CD4-positive, CD25-positive, alpha-beta regulatory T cell (primary cell): ENCODE data around the gene UBTD2. TPM values are rescaled to one million over a fixed set of nuclear protein-coding genes. Genes with fewer than 3 reads are reported as not detected.

Experiments used
- ATAC-seq, 2 donors: fragments of 150-1000 bp; cut with Tn5 transposase; one replicate each; pipeline ENCODE4 v1.10.0; 2021; ENCODE audit warnings: low read depth in 2 of 2, moderate number of reproducible peaks in 2 of 2, moderate library complexity in 1 of 2
- DNase-seq, 3 donors: peaks; one replicate each; pipeline versions ENCODE4 v3.0.0 to v3.0.0-alpha.2; 2012 to 2022; ENCODE audit warnings: mixed read lengths in 1 of 3
- H3K27ac ChIP-seq: one replicate; pipeline ENCODE4 v1.7.0; 2013; ENCODE audit warnings: mild to moderate bottlenecking, low read length; ENCODE audit not compliant: insufficient read depth, poor library complexity, severe bottlenecking
- H3K27me3 ChIP-seq: one replicate; pipeline ENCODE4 v1.7.0; 2013; ENCODE audit warnings: low read length; ENCODE audit not compliant: control insufficient read depth, insufficient read depth
- H3K36me3 ChIP-seq: one replicate; pipeline ENCODE4 v1.7.0; 2013; ENCODE audit warnings: mild to moderate bottlenecking, low read length, moderate library complexity; ENCODE audit not compliant: control insufficient read depth, insufficient read depth
- H3K4me1 ChIP-seq: 2 replicates; pipeline ENCODE4 v1.7.0; 2013; ENCODE audit warnings: mild to moderate bottlenecking, low read length; ENCODE audit not compliant: insufficient read depth, control insufficient read depth, poor library complexity, severe bottlenecking
- H3K4me3 ChIP-seq: one replicate; pipeline ENCODE4 v1.7.0; 2013; ENCODE audit warnings: low read depth, mild to moderate bottlenecking, low read length, moderate library complexity
- H3K9me3 ChIP-seq, 2 experiments: 1 replicate in 1 of 2; 2 replicates in 1 of 2; pipeline ENCODE4 v1.7.0; 2013; ENCODE audit warnings: low read length in 2 of 2, mild to moderate bottlenecking in 1 of 2, moderate library complexity in 1 of 2; ENCODE audit not compliant: control insufficient read depth in 2 of 2
- H3K27ac Mint-ChIP-seq, 3 donors: one replicate each; pipeline ENCODE4 v1.8.0; 2020 to 2022; ENCODE audit warnings: mild to moderate bottlenecking in 3 of 3, mixed read lengths in 3 of 3, moderate library complexity in 2 of 3
- H3K27me3 Mint-ChIP-seq: one replicate; pipeline ENCODE4 v1.8.0; 2022; ENCODE audit warnings: mild to moderate bottlenecking, mixed read lengths
- H3K36me3 Mint-ChIP-seq: one replicate; pipeline ENCODE4 v1.8.0; 2020; ENCODE audit warnings: mixed read lengths
- H3K4me1 Mint-ChIP-seq, 4 donors: one replicate each; pipeline ENCODE4 v1.8.0; 2020 to 2022; ENCODE audit warnings: mixed read lengths in 4 of 4, mild to moderate bottlenecking in 1 of 4
- H3K4me3 Mint-ChIP-seq, 4 donors: one replicate each; pipeline ENCODE4 v1.8.0; 2020 to 2022; ENCODE audit warnings: mild to moderate bottlenecking in 4 of 4, mixed read lengths in 4 of 4, moderate library complexity in 3 of 4
- H3K9me3 Mint-ChIP-seq, 7 donors: one replicate each; pipeline ENCODE4 v1.8.0; 2020 to 2022; ENCODE audit warnings: mixed read lengths in 7 of 7, mild to moderate bottlenecking in 3 of 7, moderate library complexity in 2 of 7
- polyA plus RNA-seq, 4 donors: library from polyadenylated mRNA; unstranded; fragments of 300-500 nt; fragmentation: Illumina TruSeq; gene quantifications; one replicate each; pipeline ENCODE4 v1.2.3, GENCODE V29; 2021
- total RNA-seq: library from RNA; stranded (reverse); gene quantifications from one replicate; pipeline ENCODE4 v1.2.3, GENCODE V29; 2022

Gene UBTD2
- total and polyA plus RNA-seq, 5 donors from 2014 or later, result 2.9 to 3.9 (median 3.4) TPM

DNA sequence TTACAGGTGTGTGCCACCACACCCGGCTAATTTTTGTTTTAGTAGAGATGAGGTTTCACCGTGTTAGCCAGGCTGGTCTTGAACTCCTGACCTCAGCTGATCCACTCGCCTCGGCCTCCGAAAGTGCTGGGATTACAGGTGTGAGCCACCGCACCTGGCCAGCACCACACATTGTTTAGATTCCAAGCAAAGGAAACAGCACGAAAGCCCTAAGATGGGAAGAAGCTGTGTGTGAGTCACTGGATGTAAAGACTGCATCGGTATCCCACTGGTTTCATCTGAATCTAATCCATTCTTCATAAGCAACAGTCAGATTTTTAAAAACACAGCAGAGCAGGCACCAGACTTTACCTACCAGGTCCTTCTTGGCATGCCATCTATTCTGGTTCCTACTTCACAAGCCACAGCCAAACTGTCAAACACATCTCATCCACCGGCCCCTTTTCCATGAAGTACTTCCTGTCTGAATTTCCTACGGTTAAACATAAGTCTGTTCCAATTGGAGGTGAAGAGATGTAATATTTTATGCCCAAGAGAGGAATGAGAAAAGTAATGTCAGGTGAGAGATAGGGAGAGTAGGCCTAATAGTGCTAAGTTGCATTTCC is 17.4 kb downstream of the UBTD2 start:
- Histone ChIP-seq H3K27me3 (no peaks in the 10 kb centered on the region), H3K27ac (no peak overlapping the region), H3K36me3 (no peaks in the 10 kb centered on the region), H3K9me3 (no peaks in the 10 kb centered on the region), H3K4me3 (no peak overlapping the region), H3K4me1 (no peaks in the 10 kb centered on the region)
- DNase-seq (no peak), ATAC-seq (no peak)
- peaks cover 7% of the 10 kb centered on the region for H3K36me3 Mint-ChIP-seq
- H3K27me3 Mint-ChIP-seq, result no peaks in the 10 kb centered on the region
- no peaks in the 10 kb centered on the region for H3K9me3 Mint-ChIP-seq
- no peak overlapping the region for H3K27ac Mint-ChIP-seq
- peaks cover 11 to 19% (median 17%) of the 10 kb centered on the region in 4 donors for H3K4me1 Mint-ChIP-seq
- no peak overlapping the region for H3K4me3 Mint-ChIP-seq

DNA sequence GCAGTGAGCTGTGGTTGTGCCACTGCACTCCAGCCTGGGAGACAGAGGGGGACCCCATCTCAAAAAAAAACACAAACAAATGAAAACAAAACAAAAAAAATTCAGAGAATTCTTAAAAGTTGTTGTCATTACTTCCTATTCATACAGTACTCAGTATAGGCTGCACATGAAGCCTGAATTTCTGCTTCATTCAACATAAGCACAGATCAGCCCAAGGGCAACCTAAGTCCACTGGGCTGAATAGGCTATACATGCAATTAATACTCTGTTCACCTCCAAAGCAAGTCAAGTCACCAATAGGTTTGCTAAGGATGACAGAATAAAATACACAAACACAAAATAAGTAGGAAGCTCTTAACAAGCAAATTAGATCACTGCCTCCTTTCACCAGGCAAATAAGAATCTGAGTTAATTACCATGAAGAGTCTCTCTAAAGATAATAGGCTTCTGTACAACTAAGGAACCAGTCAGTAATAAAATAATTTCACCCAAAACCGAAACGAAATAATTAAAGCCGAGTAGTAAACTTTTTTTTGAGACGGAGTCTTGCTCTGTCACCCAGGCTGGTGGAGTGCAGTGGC is 18.7 kb downstream of the UBTD2 start:
- Mint-ChIP-seq H3K36me3 (peaks cover 14% of the 10 kb centered on the region), H3K4me1 (peaks cover 11 to 21% (median 18%) of the 10 kb centered on the region in 4 donors), H3K27me3 (no peaks in the 10 kb centered on the region), H3K4me3 (no peak overlapping the region), H3K27ac (no peak overlapping the region), H3K9me3 (peaks cover 0 to 2% (median 0%) of the 10 kb centered on the region in 7 donors)
- Histone ChIP-seq H3K27ac (no peak overlapping the region), H3K27me3 (no peaks in the 10 kb centered on the region), H3K9me3 (no peaks in the 10 kb centered on the region), H3K36me3 (no peaks in the 10 kb centered on the region), H3K4me1 (no peaks in the 10 kb centered on the region), H3K4me3 (no peak overlapping the region)
- DNase-seq (no peak), ATAC-seq (no peak)

DNA sequence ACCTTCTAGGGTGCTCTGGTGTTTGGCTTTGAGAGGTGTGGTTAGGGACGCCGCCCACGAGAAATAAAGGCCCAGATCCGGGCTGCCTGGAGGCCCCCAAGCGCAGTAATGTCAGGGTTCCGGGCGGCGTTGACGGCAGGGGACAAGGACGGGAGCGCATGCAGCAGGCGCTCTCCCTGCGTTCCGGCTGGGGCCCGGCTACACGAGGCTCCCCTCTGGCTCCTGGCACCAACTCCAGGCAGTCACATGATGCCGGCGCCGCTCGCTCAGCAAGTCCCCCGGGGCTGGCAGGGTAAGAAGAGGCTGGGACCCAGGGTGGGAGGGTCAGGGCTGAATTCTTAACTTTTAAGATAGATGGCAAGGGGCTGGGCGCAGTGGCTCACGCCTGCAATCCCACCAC is 28.1 kb downstream of the UBTD2 start:
- peaks cover 18% of the 10 kb centered on the region for H3K36me3 Mint-ChIP-seq

DNA sequence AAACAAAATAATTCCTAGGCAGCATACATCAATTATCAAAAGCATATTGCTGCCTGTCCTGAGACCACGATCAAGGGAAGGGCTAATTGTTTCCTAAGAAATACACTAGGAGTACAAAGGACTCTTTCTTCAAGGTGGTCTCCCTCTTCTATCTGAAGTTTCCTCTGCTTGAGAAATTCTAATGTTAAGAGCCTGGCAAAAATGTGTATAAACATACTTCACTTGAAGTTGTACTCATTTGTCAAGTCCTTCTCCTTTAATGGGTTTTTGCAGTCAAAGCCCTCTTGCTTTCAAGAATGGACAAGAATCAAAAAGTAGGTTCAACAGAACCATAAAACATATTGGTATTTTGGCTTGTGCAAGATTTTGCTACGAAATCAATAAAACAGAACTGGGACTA is 31.1 kb downstream of the UBTD2 start:
- Mint-ChIP-seq H3K9me3 (peaks cover 2 to 26% (median 9%) of the 10 kb centered on the region in 7 donors), H3K27ac (no peak overlapping the region), H3K4me3 (no peak overlapping the region), H3K36me3 (peaks cover 19% of the 10 kb centered on the region), H3K27me3 (no peaks in the 10 kb centered on the region), H3K4me1 (peaks cover 0 to 5% (median 1%) of the 10 kb centered on the region in 4 donors)
- Histone ChIP-seq H3K4me3 (no peak overlapping the region), H3K4me1 (no peaks in the 10 kb centered on the region), H3K36me3 (no peaks in the 10 kb centered on the region), H3K27ac (no peak overlapping the region), H3K9me3 (peaks cover 4 to 21% of the 10 kb centered on the region in 2 experiments), H3K27me3 (no peaks in the 10 kb centered on the region)
- ATAC-seq, result no peak
- no peak for DNase-seq

More for the DNA sequence above, 28.1 kb downstream of the UBTD2 start:
- Histone ChIP-seq H3K9me3 (peaks cover 4 to 21% of the 10 kb centered on the region in 2 experiments), H3K27ac (no peak overlapping the region), H3K4me3 (no peak overlapping the region), H3K36me3 (no peaks in the 10 kb centered on the region), H3K27me3 (no peaks in the 10 kb centered on the region), H3K4me1 (no peaks in the 10 kb centered on the region)
- H3K4me3 Mint-ChIP-seq, result no peak overlapping the region
- ATAC-seq, result no peak
- H3K27ac Mint-ChIP-seq, result no peak overlapping the region
- peaks cover 0 to 27% (median 8%) of the 10 kb centered on the region in 7 donors for H3K9me3 Mint-ChIP-seq
- H3K27me3 Mint-ChIP-seq, result no peaks in the 10 kb centered on the region
- DNase-seq, result no peak
- H3K4me1 Mint-ChIP-seq, result peaks cover 0 to 2% (median 0%) of the 10 kb centered on the region in 4 donors

DNA sequence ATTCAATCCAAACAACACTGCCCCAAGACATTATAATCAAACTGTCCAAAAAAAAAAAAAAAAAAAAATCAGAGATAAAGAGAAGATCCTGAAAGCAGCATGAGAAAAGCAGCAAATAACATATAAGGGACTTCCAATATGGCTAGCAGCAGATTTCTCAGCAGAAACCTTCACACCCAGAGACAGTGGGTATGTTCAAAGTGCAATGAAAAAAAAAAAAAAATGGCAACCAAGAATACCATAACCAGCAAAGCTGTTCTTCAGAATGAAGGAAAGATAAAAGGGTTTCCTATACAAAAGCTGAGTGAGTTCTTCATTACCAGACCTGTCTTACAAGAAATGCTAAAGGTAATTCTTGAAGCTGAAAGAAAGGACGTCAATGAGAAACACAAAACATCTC is 32.1 kb downstream of the UBTD2 start:
- Mint-ChIP-seq H3K9me3 (peaks cover 0 to 26% (median 12%) of the 10 kb centered on the region in 7 donors), H3K4me3 (no peak overlapping the region), H3K36me3 (peaks cover 20% of the 10 kb centered on the region), H3K4me1 (peaks cover 0 to 8% (median 4%) of the 10 kb centered on the region in 4 donors), H3K27ac (no peak overlapping the region), H3K27me3 (no peaks in the 10 kb centered on the region)
- DNase-seq (no peak), ATAC-seq (no peak)
- Histone ChIP-seq H3K27ac (no peak overlapping the region), H3K36me3 (no peaks in the 10 kb centered on the region), H3K4me3 (no peak overlapping the region), H3K4me1 (no peaks in the 10 kb centered on the region), H3K9me3 (peaks cover 4 to 21% of the 10 kb centered on the region in 2 experiments), H3K27me3 (no peaks in the 10 kb centered on the region)

DNA sequence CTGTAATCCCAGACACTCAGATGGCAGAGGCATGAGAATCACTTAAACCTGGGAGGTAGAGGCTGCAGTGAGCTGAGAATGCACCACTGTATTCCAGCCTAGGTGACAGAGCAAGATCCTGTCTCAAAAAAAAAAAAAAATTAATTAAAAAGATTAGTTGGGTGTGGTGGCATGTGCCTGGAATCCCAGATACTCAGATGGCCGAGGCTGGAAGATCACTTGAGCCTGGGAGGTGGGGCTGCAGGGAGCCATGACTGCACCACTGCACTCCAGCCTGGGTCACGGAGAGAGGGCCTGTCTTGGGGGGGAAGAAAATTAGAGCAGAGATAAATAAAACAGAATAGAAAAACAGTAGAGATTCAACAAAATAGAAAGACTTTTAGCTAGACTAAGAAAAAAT is 34.9 kb downstream of the UBTD2 start:
- ATAC-seq (no peak), DNase-seq (no peak)
- peaks cover 4 to 21% of the 10 kb centered on the region in 2 experiments for H3K9me3 ChIP-seq
- Mint-ChIP-seq H3K9me3 (peaks cover 0 to 20% (median 12%) of the 10 kb centered on the region in 7 donors), H3K4me1 (peaks cover 0 to 8% (median 4%) of the 10 kb centered on the region in 4 donors), H3K27ac (no peak overlapping the region), H3K4me3 (peak overlapping the region in 1 of 4 donors; percentile 51), H3K36me3 (peaks cover 26% of the 10 kb centered on the region), H3K27me3 (no peaks in the 10 kb centered on the region)
- no peaks in the 10 kb centered on the region for H3K36me3 ChIP-seq
- no peak overlapping the region for H3K27ac ChIP-seq
- H3K4me3 ChIP-seq, result no peak overlapping the region
- no peaks in the 10 kb centered on the region for H3K27me3 ChIP-seq
- no peaks in the 10 kb centered on the region for H3K4me1 ChIP-seq

DNA sequence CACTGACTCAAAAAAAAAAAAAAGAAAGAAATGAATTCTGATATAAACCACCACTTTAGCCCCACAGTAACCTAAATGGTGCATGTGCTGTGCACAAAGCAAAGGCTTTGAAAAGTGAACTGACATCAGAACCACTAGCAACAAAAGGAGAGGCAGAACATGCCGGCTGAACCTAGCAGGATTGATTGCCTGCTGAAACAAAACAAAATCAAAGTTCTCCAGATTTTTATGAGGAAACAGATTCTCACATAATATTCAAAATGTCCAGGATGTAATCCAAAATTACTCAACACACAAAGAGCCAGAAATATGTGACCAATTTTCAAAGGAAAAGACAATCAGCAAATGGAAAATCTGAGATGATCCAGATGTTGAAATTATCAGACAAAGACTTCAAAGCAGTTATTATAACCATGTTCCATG is 37.9 kb downstream of the UBTD2 start:
- no peak overlapping the region for H3K4me3 Mint-ChIP-seq
- Histone ChIP-seq H3K4me3 (no peak overlapping the region), H3K27me3 (no peaks in the 10 kb centered on the region), H3K36me3 (no peaks in the 10 kb centered on the region), H3K4me1 (no peaks in the 10 kb centered on the region), H3K27ac (no peak overlapping the region), H3K9me3 (peaks cover 0 to 1% of the 10 kb centered on the region in 2 experiments)
- ATAC-seq (no peak), DNase-seq (no peak)
- H3K27me3 Mint-ChIP-seq, result no peaks in the 10 kb centered on the region
- peaks cover 22% of the 10 kb centered on the region for H3K36me3 Mint-ChIP-seq
- peaks cover 2 to 9% (median 4%) of the 10 kb centered on the region in 7 donors for H3K9me3 Mint-ChIP-seq
- no peak overlapping the region for H3K27ac Mint-ChIP-seq
- peaks cover 2 to 10% (median 4%) of the 10 kb centered on the region in 4 donors for H3K4me1 Mint-ChIP-seq

DNA sequence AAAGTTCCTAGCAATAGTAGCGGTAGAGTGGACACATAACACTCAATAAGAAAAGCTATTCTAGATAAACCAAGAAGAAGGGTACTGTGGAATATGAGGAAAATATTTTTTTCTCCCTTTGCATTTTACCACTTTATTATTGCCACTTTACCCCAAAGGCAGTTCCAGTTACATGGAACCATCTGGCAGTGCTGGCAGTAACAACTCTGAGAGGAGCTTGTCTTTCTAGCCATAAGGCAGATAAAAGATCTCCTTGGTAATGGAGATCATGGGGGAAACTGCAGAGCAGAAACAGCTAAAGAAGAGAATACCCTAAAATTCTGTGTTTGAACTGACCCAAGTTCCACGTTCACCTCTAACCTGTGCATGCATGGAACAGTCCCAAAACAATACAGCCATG is 38.5 kb downstream of the UBTD2 start:
- Mint-ChIP-seq H3K36me3 (peaks cover 22% of the 10 kb centered on the region), H3K9me3 (peaks cover 2 to 7% (median 4%) of the 10 kb centered on the region in 7 donors), H3K27ac (no peak overlapping the region), H3K4me1 (peaks cover 4 to 10% (median 6%) of the 10 kb centered on the region in 4 donors), H3K27me3 (no peaks in the 10 kb centered on the region), H3K4me3 (no peak overlapping the region)
- Histone ChIP-seq H3K4me1 (no peaks in the 10 kb centered on the region), H3K27me3 (no peaks in the 10 kb centered on the region), H3K36me3 (no peaks in the 10 kb centered on the region), H3K27ac (no peak overlapping the region), H3K9me3 (no peaks in the 10 kb centered on the region), H3K4me3 (no peak overlapping the region)
- ATAC-seq (no peak), DNase-seq (no peak)
